HepG2 (cell line): Measurements from ENCODE around the gene TWNK. TPM values are rescaled to one million over a fixed set of nuclear protein-coding genes. Genes with fewer than 3 reads are reported as not detected.

ENCODE experiments used
- CREB1 ChIP-seq, 2 experiments: fragments of 450-650 bp in 1 of 2; IDR thresholded peaks; 2 replicates each; pipeline ENCODE4 v1.6.1; 2016 to 2017; ENCODE audit warnings: control low read depth in 1 of 2, mild to moderate bottlenecking in 1 of 2, missing compliant biosample characterization in 1 of 2, missing genetic modification characterization in 1 of 2
- GABPA ChIP-seq, 2 experiments: IDR thresholded peaks; 2 replicates each; pipeline ENCODE4 v1.6.1; 2011 to 2016; ENCODE audit warnings: low read depth in 2 of 2, low read length in 1 of 2, missing biosample characterization in 1 of 2, missing genetic modification characterization in 1 of 2
- GABPB1 ChIP-seq: IDR thresholded peaks from 2 replicates; pipeline ENCODE4 v1.6.1; 2016; ENCODE audit warnings: mild to moderate bottlenecking, missing genetic modification reagents, moderate library complexity, missing compliant biosample characterization
- HNF4A ChIP-seq: sonication (generic); formaldehyde crosslinking; IDR thresholded peaks from 2 replicates; pipeline ENCODE4 v1.4.0; 2020; ENCODE audit warnings: missing genetic modification reagents
- NKX3-1 ChIP-seq: sonication (generic); formaldehyde crosslinking; IDR thresholded peaks from 2 replicates; pipeline ENCODE4 v1.5.0; 2020; ENCODE audit warnings: missing genetic modification reagents
- PATZ1 ChIP-seq: sonication (generic); formaldehyde crosslinking; IDR thresholded peaks from 2 replicates; pipeline ENCODE4 v1.4.0; 2020; ENCODE audit warnings: missing genetic modification reagents
- STAG1 ChIP-seq: sonication (generic); formaldehyde crosslinking; IDR thresholded peaks from 2 replicates; pipeline ENCODE4 v1.4.0; 2020; ENCODE audit warnings: missing genetic modification reagents
- TBX3 ChIP-seq: fragments of 450-650 bp; IDR thresholded peaks from 2 replicates; pipeline ENCODE4 v1.6.1; 2017; ENCODE audit warnings: antibody characterized with exemption, mild to moderate bottlenecking, inconsistent platforms, borderline replicate concordance
- YEATS4 ChIP-seq: sonication (generic); formaldehyde crosslinking; IDR thresholded peaks from 2 replicates; pipeline ENCODE4 v1.4.0; 2020; ENCODE audit warnings: missing genetic modification reagents, borderline replicate concordance
- ZBTB10 ChIP-seq: sonication (generic); formaldehyde crosslinking; IDR thresholded peaks from 2 replicates; pipeline ENCODE4 v1.4.0; 2020; ENCODE audit warnings: missing genetic modification reagents, borderline replicate concordance
- ZFP91 ChIP-seq: sonication (generic); formaldehyde crosslinking; IDR thresholded peaks from 2 replicates; pipeline ENCODE4 v1.9.0; 2022; ENCODE audit warnings: missing genetic modification reagents, mild to moderate bottlenecking, borderline replicate concordance
- ZKSCAN1 ChIP-seq: fragments of 150-350 bp; IDR thresholded peaks from 2 replicates; pipeline ENCODE4 v1.6.1; 2014; ENCODE audit warnings: low read length
- ZNF232 ChIP-seq: sonication (generic); formaldehyde crosslinking; IDR thresholded peaks from 2 replicates; pipeline ENCODE4 v1.4.0; 2020; ENCODE audit warnings: missing genetic modification reagents, borderline replicate concordance
- ZNF589 ChIP-seq: sonication (generic); formaldehyde crosslinking; conservative IDR thresholded peaks from 2 replicates; pipeline ENCODE4 v1.8.0; 2022; ENCODE audit warnings: mild to moderate bottlenecking, moderate library complexity, missing genetic modification reagents
- ZNF619 ChIP-seq: sonication (generic); formaldehyde crosslinking; IDR thresholded peaks from 2 replicates; pipeline ENCODE4 v1.4.0; 2020; ENCODE audit warnings: mild to moderate bottlenecking, missing genetic modification reagents
- ZNF75D ChIP-seq: sonication (generic); formaldehyde crosslinking; IDR thresholded peaks from 2 replicates; pipeline ENCODE4 v1.8.1; 2023; ENCODE audit warnings: missing genetic modification reagents, mild to moderate bottlenecking, borderline replicate concordance
- polyA plus RNA-seq, 8 experiments: library from polyadenylated mRNA; depleted of rRNA in 3 of 8; stranded (reverse) in 7 of 8; unstranded in 1 of 8; fragments of >200 nt; fragmentation: Illumina TruSeq in 4 of 8; extraction: Trizol in 4 of 8; gene quantifications; 2 replicates each; pipeline versions ENCODE4 v1.2.1 to v1.2.3, GENCODE V29; 2011 to 2016; ENCODE audit warnings: low read depth in 4 of 8, missing spikeins in 1 of 8, mixed read lengths in 1 of 8; ENCODE audit not compliant: insufficient read depth in 1 of 8
- total RNA-seq, 5 experiments: library from RNA; depleted of rRNA; stranded (reverse); fragments of >200 nt; fragmentation: Illumina TruSeq; extraction: Trizol; gene quantifications; 2 replicates each; pipeline ENCODE4 v1.2.3, GENCODE V29; 2016; ENCODE audit warnings: low read depth in 1 of 5

The TWNK gene
- total and polyA plus RNA-seq, 2 of the 13 experiments (the other 11 are each of a cell fraction or from before 2014, with no cell fraction given): 10.7 to 16.5 TPM

- TF ChIP-seq ZBTB10 (peak; percentile 41; the same call in 1 of the 2 replicates), STAG1 (peak; percentile 21; the same call in 1 of the 2 replicates), CREB1 (IDR thresholded peaks at IDR 0.05) (no peak), CREB1 (CRISPR knock-in tag; IDR thresholded peaks at IDR 0.05) (no peak), GABPA (IDR thresholded peaks at IDR 0.05; ENCODE audit: low read depth, low read length) (no peak), GABPA (CRISPR knock-in tag; IDR thresholded peaks at IDR 0.05; ENCODE audit: low read depth) (peak; percentile 65), PATZ1 (CRISPR knock-in tag) (peak; percentile 57), GABPB1 (CRISPR knock-in tag) (peak; percentile 73), ZNF75D (no peak), TBX3 (no peak), YEATS4 (CRISPR knock-in tag) (peak; percentile 40; the same call in 1 of the 2 replicates), NKX3-1 (CRISPR knock-in tag) (no peak), ZNF619 (CRISPR knock-in tag) (peak; percentile 64), ZKSCAN1 (no peak), ZNF589 (CRISPR knock-in tag) (no peak), HNF4A (CRISPR knock-in tag) (peak; percentile 39; the same call in 1 of the 2 replicates), ZNF232 (CRISPR knock-in tag) (peak; percentile 77; the same call in 1 of the 2 replicates), ZFP91 (peak; percentile 39; the same call in 1 of the 2 replicates)
These were observed 10.2 kb downstream of the TWNK start (continued) for GRCh38 chr10:100997360-100998182.
